Testis (tissue), 2 donors: ENCODE data around the gene FAM72A.
"Not testable (repeated sequence)": the region's sequence is repeated elsewhere in the genome, so short reads cannot be mapped to it uniquely, and the experiment has no call there.

Experiments
- POLR2A ChIP-seq: fragments of 450-650 bp; IDR thresholded peaks from one replicate; pipeline ENCODE4 v1.6.1; 2017; ENCODE audit warnings: antibody characterized with exemption, mild to moderate bottlenecking, moderate library complexity
- TF ChIP-seq, protein P1 (sequence below), 3 experiments: fragments of 450-650 bp in 2 of 3; fragments of 200-600 bp in 1 of 3; sonication (generic) in 1 of 3; IDR thresholded peaks; one replicate each; pipeline ENCODE4 v1.5.1; 2016 to 2019; ENCODE audit warnings: antibody characterized with exemption in 3 of 3, mild to moderate bottlenecking in 2 of 3, moderate library complexity in 1 of 3

- TF ChIP-seq, protein P1, sequence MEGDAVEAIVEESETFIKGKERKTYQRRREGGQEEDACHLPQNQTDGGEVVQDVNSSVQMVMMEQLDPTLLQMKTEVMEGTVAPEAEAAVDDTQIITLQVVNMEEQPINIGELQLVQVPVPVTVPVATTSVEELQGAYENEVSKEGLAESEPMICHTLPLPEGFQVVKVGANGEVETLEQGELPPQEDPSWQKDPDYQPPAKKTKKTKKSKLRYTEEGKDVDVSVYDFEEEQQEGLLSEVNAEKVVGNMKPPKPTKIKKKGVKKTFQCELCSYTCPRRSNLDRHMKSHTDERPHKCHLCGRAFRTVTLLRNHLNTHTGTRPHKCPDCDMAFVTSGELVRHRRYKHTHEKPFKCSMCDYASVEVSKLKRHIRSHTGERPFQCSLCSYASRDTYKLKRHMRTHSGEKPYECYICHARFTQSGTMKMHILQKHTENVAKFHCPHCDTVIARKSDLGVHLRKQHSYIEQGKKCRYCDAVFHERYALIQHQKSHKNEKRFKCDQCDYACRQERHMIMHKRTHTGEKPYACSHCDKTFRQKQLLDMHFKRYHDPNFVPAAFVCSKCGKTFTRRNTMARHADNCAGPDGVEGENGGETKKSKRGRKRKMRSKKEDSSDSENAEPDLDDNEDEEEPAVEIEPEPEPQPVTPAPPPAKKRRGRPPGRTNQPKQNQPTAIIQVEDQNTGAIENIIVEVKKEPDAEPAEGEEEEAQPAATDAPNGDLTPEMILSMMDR (IDR thresholded peaks at IDR 0.05) = not testable (repeated sequence)
- not testable (repeated sequence) for TF ChIP-seq POLR2A
Observed at GRCh38 chr1:206204159-206204511, 1.5 kb upstream of the FAM72A start.
